Astrocyte of the cerebellum (primary cell): ENCODE measurements around the gene ZNF469.

Experiments used
- DNase-seq: peaks from one replicate; pipeline ENCODE4 v3.0.0-alpha.2; 2011; ENCODE audit warnings: low read depth
- H3K4me3 ChIP-seq: 2 replicates; pipeline ENCODE4 v1.5.1; 2011; ENCODE audit warnings: mild to moderate bottlenecking, low read depth, low read length, moderate library complexity
- in situ Hi-C: cut with HindIII; loops from 2 replicates; pipeline ENCODE4 v1.10.0; 2017; ENCODE audit warnings: low sequenced_read_pairs
- TF ChIP-seq, protein P1 (sequence below): IDR thresholded peaks from 2 replicates; pipeline ENCODE4 v1.5.1; 2012; ENCODE audit warnings: low read length, low read depth, moderate library complexity, mild to moderate bottlenecking; ENCODE audit errors: missing control alignments

The ZNF469 gene

GRCh38 chr16:88430185-88430523 is 47.4 kb downstream of the ZNF469 start:
- peak overlapping the region; percentile 10 for H3K4me3 ChIP-seq
- TF ChIP-seq, protein P1, sequence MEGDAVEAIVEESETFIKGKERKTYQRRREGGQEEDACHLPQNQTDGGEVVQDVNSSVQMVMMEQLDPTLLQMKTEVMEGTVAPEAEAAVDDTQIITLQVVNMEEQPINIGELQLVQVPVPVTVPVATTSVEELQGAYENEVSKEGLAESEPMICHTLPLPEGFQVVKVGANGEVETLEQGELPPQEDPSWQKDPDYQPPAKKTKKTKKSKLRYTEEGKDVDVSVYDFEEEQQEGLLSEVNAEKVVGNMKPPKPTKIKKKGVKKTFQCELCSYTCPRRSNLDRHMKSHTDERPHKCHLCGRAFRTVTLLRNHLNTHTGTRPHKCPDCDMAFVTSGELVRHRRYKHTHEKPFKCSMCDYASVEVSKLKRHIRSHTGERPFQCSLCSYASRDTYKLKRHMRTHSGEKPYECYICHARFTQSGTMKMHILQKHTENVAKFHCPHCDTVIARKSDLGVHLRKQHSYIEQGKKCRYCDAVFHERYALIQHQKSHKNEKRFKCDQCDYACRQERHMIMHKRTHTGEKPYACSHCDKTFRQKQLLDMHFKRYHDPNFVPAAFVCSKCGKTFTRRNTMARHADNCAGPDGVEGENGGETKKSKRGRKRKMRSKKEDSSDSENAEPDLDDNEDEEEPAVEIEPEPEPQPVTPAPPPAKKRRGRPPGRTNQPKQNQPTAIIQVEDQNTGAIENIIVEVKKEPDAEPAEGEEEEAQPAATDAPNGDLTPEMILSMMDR: no peak
- in situ Hi-C loops: no loop called here
- no peak for DNase-seq

DNA sequence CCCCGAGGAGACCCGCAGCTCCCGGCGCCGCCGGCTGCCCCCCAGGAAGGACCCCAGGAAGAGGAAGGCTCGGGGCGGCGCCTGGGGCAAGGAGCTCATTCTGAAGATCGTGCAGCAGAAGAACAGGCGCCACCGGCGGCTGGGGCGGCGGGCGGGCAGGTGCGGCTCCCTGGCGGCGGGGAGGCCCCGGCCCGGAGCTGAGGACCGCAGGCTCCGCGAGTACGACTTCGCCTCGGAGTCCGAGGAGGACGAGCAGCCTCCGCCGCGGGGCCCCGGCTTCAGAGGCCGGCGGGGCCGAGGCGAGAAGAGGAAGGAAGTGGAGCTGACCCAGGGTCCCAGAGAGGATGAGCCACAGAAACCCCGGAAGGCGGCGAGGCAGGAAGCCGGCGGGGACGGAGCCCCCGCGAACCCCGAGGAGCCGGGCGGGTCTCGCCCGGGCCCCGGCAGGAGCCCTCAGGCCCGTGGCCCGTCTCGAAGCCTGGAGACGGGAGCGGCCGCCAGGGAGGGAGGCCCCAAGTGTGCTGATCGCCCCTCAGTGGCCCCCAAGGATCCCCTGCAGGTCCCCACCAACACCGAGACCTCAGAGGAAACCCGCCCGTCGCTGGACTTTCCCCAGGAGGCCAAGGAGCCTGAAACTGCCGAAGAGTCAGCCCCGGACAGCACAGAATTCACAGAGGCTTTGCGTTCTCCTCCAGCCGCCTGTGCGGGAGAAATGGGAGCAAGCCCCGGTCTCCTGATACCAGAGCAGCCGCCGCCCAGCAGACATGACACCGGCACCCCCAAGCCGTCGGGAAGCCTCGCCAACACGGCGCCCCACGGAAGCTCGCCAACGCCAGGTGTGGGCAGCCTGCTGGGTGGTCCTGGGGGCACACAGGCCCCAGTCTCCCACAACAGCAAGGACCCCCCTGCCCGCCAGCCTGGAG is 48.0 kb downstream of the ZNF469 start:
- DNase-seq: no peak
- in situ Hi-C loops: no loop called here
- peak overlapping the region; percentile 10 for H3K4me3 ChIP-seq
- TF ChIP-seq, protein P1: no peak

DNA sequence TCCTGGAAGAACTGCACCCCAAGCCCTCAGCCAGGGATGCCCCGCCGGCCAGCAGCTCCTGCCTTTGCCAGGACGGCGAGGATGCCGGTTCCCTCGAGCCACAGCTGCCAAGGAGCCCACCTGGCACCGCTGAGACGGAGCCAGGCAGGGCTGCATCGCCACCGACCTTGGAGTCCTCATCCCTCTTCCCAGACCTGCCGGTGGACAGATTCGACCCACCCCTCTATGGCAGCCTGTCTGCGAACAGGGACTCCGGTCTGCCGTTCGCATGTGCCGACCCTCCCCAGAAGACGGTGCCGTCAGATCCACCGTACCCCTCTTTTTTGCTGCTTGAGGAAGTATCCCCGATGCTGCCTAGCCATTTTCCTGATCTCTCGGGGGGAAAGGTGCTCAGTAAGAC is 48.9 kb downstream of the ZNF469 start:
- in situ Hi-C loops: no loop called here
- no peak overlapping the region for H3K4me3 ChIP-seq
- TF ChIP-seq, protein P1: no peak
- no peak for DNase-seq

- TF ChIP-seq, protein P1: no peak
- in situ Hi-C loops: no loop called here
- no peak for DNase-seq
- H3K4me3 ChIP-seq: no peak overlapping the region
Measured at GRCh38 chr16:88432174-88432573, 49.4 kb downstream of the ZNF469 start.
